ENCODE results near the gene IFT25. TPM values are rescaled to one million over a fixed set of nuclear protein-coding genes. Genes with fewer than 3 reads are reported as not detected.

Gene IFT25
- total RNA-seq, 1 donor from 2014 or later: 27.7 TPM

DNA sequence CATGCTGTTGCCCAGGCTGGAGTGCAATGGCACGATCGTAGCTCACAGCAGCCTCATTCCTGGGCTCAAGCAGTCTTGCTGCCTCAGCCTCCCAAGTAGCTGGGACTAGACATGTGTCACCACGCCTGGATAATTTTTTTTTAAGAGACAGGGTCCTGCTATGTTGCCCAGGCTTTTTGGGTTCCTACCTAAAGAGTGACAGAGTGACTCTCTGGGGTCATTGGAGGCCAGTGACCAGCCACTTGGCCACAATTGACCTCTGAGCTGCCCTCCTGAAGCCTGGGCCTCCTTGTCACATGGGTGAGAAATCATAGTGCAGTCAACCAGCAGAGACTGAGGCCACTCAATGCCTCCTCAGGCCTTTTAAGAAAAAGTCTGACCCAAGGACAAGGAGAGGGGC is 45.8 kb downstream of the IFT25 start:
- peaks cover 4% of the 10 kb centered on the region for H3K4me1 Mint-ChIP-seq (ENCODE audit: unreplicated experiment)
- no peaks in the 10 kb centered on the region for H3K36me3 Mint-ChIP-seq (ENCODE audit: low read depth, unreplicated experiment)
- TF ChIP-seq, protein P1, sequence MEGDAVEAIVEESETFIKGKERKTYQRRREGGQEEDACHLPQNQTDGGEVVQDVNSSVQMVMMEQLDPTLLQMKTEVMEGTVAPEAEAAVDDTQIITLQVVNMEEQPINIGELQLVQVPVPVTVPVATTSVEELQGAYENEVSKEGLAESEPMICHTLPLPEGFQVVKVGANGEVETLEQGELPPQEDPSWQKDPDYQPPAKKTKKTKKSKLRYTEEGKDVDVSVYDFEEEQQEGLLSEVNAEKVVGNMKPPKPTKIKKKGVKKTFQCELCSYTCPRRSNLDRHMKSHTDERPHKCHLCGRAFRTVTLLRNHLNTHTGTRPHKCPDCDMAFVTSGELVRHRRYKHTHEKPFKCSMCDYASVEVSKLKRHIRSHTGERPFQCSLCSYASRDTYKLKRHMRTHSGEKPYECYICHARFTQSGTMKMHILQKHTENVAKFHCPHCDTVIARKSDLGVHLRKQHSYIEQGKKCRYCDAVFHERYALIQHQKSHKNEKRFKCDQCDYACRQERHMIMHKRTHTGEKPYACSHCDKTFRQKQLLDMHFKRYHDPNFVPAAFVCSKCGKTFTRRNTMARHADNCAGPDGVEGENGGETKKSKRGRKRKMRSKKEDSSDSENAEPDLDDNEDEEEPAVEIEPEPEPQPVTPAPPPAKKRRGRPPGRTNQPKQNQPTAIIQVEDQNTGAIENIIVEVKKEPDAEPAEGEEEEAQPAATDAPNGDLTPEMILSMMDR (IDR thresholded peaks at IDR 0.05; ENCODE audit: unreplicated experiment): no peak
- H3K9me3 Mint-ChIP-seq (ENCODE audit: unreplicated experiment): no peaks in the 10 kb centered on the region
- no peak overlapping the region for H3K4me3 Mint-ChIP-seq (ENCODE audit: unreplicated experiment)
- no peak for DNase-seq (ENCODE audit: low spot score)
- no peak overlapping the region for H3K27ac Mint-ChIP-seq (ENCODE audit: unreplicated experiment)
- H3K27me3 Mint-ChIP-seq (ENCODE audit: unreplicated experiment): no peaks in the 10 kb centered on the region

DNA sequence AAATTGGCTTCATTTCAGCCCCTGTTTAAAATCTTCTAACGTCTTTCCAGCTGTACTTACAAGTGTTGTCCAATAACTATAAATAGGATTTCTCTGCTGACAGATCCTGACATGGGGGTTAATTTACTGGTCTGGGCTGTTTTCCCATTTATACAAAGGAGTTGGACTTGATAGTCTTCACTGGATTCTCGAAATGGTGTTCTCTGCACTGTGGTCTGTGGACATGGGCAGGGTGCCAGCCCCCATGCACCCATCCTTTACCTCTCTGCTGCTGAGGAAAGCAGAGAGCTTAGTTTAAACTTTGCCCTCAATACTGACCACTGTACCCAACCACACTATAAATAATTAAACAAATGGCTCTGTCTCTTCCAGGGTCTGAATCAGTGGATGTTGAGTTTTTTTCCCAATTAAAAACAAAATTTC is 46.3 kb downstream of the IFT25 start:
- no peak overlapping the region for H3K4me3 Mint-ChIP-seq (ENCODE audit: unreplicated experiment)
- H3K36me3 Mint-ChIP-seq (ENCODE audit: low read depth, unreplicated experiment): no peaks in the 10 kb centered on the region
- no peak for DNase-seq (ENCODE audit: low spot score)
- H3K4me1 Mint-ChIP-seq (ENCODE audit: unreplicated experiment): peaks cover 4% of the 10 kb centered on the region
- no peaks in the 10 kb centered on the region for H3K9me3 Mint-ChIP-seq (ENCODE audit: unreplicated experiment)
- H3K27ac Mint-ChIP-seq (ENCODE audit: unreplicated experiment): no peak overlapping the region
- TF ChIP-seq, protein P1 (IDR thresholded peaks at IDR 0.05; ENCODE audit: unreplicated experiment): no peak
- no peaks in the 10 kb centered on the region for H3K27me3 Mint-ChIP-seq (ENCODE audit: unreplicated experiment)

DNA sequence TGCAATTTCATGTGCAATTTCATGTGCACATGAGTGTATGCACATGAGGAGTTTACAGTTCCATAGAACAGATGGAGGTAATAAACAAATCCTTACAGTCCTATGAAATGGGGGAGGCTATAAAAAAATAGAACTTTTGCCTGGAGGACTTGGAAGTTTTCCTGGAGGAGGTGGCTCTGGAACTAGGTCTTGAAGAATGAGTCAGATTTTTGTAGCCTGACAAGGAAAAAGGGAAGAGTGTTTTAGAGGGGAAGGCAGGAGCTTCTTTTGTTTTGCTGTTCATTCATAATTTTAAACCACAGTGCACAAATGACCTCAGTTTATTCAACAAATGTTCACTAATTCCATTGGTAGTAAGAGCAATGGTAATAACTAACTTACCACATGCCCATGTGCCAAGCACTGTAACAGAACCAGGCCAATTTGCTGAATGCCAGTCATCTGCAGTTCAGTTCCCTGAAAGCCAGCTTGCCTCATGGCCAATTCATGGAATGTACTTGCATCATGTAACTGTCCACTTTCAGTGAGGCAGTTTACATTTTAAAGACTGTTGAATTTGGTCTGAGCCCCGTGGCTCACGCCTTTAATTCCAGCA is 48.8 kb downstream of the IFT25 start:
- DNase-seq (ENCODE audit: low spot score): no peak
- TF ChIP-seq, protein P1 (IDR thresholded peaks at IDR 0.05; ENCODE audit: unreplicated experiment): no peak
- peaks cover 4% of the 10 kb centered on the region for H3K4me1 Mint-ChIP-seq (ENCODE audit: unreplicated experiment)
- no peaks in the 10 kb centered on the region for H3K9me3 Mint-ChIP-seq (ENCODE audit: unreplicated experiment)
- no peaks in the 10 kb centered on the region for H3K36me3 Mint-ChIP-seq (ENCODE audit: low read depth, unreplicated experiment)
- H3K27ac Mint-ChIP-seq (ENCODE audit: unreplicated experiment): no peak overlapping the region
- H3K4me3 Mint-ChIP-seq (ENCODE audit: unreplicated experiment): no peak overlapping the region
- H3K27me3 Mint-ChIP-seq (ENCODE audit: unreplicated experiment): no peaks in the 10 kb centered on the region

DNA sequence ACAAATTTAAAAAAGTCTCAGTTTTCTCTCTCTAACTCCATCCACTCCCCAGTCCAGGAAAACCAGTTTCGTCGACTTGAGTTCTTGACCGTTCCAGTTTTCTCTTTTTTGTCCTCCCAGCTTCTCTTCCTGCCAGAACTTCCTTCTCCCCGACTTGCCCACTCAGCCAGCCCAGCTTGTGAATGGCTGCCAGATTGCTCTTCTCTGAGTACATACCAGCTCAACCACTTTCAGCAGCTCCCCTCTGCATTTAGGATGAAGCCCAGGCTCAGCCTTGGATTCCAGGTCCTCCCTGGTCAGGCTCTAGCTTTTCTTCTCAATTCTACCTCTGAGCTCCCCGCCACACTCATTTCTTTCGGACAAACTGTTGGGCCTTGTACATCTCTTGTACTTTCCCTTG is 50.1 kb downstream of the IFT25 start:
- no peak for DNase-seq (ENCODE audit: low spot score)
- H3K4me3 Mint-ChIP-seq (ENCODE audit: unreplicated experiment): no peak overlapping the region
- TF ChIP-seq, protein P1 (IDR thresholded peaks at IDR 0.05; ENCODE audit: unreplicated experiment): no peak

DNA sequence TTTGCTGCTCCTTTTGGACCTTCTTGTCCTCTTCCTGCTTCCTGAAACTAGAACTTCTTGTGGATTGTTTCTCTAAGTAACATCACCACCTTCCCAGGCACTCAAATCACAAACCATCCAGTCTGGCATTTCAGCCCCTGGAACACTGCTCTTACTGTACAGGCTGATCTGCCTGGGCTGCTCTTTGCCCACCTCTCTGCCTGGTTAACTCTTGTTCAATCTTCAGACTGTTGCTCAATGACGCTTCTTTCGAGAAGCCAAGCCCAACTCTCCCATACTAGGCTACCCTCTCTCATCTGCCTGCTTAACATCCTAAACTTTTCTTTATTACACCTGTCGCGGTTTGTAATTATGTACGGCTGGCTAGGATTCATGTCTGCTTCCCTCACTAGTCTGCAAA is 50.9 kb downstream of the IFT25 start:
- H3K27me3 Mint-ChIP-seq (ENCODE audit: unreplicated experiment): no peaks in the 10 kb centered on the region
- no peak overlapping the region for H3K27ac Mint-ChIP-seq (ENCODE audit: unreplicated experiment)
- H3K9me3 Mint-ChIP-seq (ENCODE audit: unreplicated experiment): no peaks in the 10 kb centered on the region
- H3K36me3 Mint-ChIP-seq (ENCODE audit: low read depth, unreplicated experiment): no peaks in the 10 kb centered on the region
- peaks cover 10% of the 10 kb centered on the region for H3K4me1 Mint-ChIP-seq (ENCODE audit: unreplicated experiment)
- H3K4me3 Mint-ChIP-seq (ENCODE audit: unreplicated experiment): no peak overlapping the region
- TF ChIP-seq, protein P1 (IDR thresholded peaks at IDR 0.05; ENCODE audit: unreplicated experiment): no peak
- no peak for DNase-seq (ENCODE audit: low spot score)

More for the DNA sequence above, 50.1 kb downstream of the IFT25 start:
- Mint-ChIP-seq H3K27ac (ENCODE audit: unreplicated experiment) (no peak overlapping the region), H3K27me3 (ENCODE audit: unreplicated experiment) (no peaks in the 10 kb centered on the region), H3K36me3 (ENCODE audit: low read depth, unreplicated experiment) (no peaks in the 10 kb centered on the region), H3K4me1 (ENCODE audit: unreplicated experiment) (peaks cover 4% of the 10 kb centered on the region), H3K9me3 (ENCODE audit: unreplicated experiment) (no peaks in the 10 kb centered on the region)
